Activated CD8-positive, alpha-beta memory T cell treated with anti-CD3 and anti-CD28 coated beads for 4 hours (primary cell): ENCODE measurements around the gene RC3H2.

Experiments
- DNase-seq, 2 donors: peaks; one replicate each; pipeline ENCODE4 v3.0.0-alpha.2; 2020; ENCODE audit warnings: low read depth in 2 of 2

RC3H2 gene

DNA sequence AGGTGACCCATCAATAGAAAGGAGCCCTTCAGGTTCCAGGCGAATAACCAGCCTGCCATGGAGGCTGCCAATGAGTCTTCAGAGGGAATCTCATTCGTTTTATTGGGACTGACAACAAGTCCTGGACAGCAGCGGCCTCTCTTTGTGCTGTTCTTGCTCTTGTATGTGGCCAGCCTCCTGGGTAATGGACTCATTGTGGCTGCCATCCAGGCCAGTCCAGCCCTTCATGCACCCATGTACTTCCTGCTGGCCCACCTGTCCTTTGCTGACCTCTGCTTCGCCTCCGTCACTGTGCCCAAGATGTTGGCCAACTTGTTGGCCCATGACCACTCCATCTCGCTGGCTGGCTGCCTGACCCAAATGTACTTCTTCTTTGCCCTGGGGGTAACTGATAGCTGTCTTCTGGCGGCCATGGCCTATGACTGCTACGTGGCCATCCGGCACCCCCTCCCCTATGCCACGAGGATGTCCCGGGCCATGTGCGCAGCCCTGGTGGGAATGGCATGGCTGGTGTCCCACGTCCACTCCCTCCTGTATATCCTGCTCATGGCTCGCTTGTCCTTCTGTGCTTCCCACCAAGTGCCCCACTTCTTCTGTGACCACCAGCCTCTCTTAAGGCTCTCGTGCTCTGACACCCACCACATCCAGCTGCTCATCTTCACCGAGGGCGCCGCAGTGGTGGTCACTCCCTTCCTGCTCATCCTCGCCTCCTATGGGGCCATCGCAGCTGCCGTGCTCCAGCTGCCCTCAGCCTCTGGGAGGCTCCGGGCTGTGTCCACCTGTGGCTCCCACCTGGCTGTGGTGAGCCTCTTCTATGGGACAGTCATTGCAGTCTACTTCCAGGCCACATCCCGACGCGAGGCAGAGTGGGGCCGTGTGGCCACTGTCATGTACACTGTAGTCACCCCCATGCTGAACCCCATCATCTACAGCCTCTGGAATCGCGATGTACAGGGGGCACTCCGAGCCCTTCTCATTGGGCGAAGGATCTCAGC lies 104.8 kb downstream of the RC3H2 start, which contains the start of gene OR1K1:
OR1K1 (plus strand) TSS at position 58 of the 995 bp plus-strand sequence; CDS start at position 58, 0 bp downstream.
- DNase-seq, result no peak

- DNase-seq, result no peak
Measured at GRCh38 chr9:122797316-122798063, 107.7 kb downstream of the RC3H2 start.
